Subcutaneous adipose tissue (tissue), 4 donors: Measurements from ENCODE around the gene VAV2. TPM values are rescaled to one million over a fixed set of nuclear protein-coding genes. Genes with fewer than 3 reads are reported as not detected.

Experiments
- total RNA-seq, 4 donors: library from RNA; depleted of rRNA; stranded (reverse); fragments of >200 nt; gene quantifications; one replicate each; pipeline ENCODE4 v1.1.0, GENCODE V29; 2016
- TF ChIP-seq, protein P1 (sequence below): fragments of 450-650 bp; IDR thresholded peaks from one replicate; pipeline ENCODE4 v1.5.1; 2016; ENCODE audit warnings: low read depth, mild to moderate bottlenecking, control low read depth, antibody characterized with exemption, moderate library complexity

The VAV2 gene
- total RNA-seq, 4 donors from 2014 or later, result 3.6 to 6.8 (median 4.8) TPM

DNA sequence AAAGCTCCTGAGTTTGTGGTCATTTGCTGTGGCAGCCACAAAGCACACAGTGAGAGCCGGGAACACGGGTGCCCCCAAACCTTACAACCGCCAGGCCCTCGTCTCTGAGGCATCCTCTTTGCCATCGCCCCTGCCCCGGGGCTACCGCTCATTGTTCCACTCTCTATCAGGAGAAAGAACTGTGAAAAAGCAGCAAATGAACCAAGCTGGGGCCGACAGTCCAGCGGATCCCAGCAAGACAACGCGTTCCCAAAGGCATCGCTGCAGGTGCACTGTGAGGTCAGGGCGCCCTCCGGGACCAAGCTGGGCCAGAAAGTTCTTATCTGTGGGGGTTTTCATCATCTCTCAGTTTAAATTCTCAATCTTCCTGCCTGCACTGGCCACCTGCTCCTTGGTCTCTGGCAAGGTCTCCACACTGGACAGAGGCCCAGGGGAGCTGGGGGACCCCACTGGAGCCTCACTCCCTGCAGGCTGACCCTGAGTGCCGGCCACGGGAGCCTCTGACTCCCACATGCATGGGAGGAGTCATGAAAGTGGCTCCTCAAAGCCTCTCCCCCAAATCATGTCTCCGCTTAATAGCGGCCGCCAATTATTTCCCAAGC is 32.1 kb downstream of the VAV2 start:
- TF ChIP-seq, protein P1, sequence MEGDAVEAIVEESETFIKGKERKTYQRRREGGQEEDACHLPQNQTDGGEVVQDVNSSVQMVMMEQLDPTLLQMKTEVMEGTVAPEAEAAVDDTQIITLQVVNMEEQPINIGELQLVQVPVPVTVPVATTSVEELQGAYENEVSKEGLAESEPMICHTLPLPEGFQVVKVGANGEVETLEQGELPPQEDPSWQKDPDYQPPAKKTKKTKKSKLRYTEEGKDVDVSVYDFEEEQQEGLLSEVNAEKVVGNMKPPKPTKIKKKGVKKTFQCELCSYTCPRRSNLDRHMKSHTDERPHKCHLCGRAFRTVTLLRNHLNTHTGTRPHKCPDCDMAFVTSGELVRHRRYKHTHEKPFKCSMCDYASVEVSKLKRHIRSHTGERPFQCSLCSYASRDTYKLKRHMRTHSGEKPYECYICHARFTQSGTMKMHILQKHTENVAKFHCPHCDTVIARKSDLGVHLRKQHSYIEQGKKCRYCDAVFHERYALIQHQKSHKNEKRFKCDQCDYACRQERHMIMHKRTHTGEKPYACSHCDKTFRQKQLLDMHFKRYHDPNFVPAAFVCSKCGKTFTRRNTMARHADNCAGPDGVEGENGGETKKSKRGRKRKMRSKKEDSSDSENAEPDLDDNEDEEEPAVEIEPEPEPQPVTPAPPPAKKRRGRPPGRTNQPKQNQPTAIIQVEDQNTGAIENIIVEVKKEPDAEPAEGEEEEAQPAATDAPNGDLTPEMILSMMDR, result no peak

DNA sequence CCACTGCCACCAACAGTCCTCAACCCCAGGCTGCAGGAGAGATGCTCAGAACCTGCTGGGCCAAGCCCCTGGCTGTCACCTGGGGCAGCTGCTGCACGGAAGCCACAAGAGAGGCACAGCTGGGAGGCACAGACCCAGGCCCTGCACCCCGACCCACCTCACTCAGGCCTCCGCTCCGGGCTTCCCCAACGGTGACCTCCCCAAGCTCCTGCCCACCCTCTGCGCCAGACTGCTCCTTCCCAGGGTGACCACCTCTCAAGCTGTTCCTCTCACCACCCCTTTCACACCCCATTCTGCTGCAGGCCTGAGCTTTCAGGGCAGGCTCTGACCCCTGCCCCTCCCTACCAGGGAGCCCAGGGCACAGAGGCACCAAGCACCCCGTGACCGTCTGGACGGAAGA is 33.0 kb downstream of the VAV2 start:
- TF ChIP-seq, protein P1, result no peak

DNA sequence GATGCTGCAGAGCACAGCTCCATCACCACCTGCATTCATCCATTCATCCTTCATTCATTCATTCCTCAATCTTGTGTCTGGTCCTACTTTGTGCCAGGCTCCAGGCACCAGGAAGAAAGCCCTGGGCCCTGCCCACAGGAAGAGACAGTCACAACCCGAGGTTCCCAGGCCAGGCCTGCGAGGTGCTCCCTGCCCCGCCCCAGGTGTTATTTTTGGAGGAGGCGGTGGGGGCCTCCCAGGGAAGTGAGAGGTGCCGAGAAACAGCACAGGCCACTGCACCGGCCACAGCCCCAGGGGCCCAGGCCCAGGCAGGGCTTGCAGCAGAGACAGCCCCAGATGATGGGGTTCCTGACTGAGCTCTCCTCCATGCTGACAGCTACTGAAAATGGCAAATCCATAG is 33.4 kb downstream of the VAV2 start:
- TF ChIP-seq, protein P1, result no peak

DNA sequence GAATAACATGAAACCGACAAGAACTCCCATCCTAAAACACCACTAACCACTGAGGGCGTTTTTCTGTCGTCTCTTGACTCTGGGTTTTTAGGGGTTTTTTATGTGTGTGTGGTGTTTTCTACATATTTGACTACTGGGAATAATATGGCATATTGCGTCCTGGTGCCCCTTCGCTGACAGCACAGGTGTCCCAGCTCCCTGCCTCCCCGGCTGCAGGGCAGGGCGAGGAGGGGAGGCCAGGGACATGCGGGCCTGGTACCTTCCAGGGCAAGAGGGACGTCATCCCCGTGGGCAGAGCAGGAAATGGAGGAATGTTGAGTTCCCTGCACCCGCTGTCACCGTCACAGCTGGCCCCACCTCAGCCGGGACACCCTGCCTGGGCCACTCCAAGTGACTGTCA is 34.8 kb downstream of the VAV2 start:
- TF ChIP-seq, protein P1, result no peak

DNA sequence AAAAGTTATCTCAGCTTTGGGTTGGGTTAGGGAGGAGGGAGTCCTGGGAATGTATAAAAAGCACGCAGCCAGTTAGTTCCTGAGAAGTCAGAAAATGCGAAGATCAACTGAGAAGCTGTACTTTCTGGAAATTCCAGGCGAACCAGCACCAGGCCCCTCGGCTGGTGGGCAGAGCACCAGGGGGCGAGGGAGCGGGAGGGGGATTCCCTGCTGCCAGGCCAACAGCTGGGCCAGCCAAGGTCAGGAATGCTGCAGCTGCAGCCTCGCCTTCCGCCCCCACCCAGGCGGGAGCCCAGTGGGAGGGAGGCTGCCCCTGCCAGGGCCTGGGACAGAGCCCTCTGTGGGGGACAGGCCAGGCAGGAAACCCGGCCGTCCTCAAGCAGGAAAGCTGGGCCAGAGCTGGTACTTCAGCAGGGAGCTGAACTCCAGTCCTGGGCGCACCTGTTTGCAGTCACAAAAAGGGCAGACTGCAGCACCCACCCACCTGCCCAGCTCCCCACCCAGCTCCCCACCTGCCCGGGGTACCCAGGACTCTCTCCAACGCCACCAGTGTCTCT is 35.5 kb downstream of the VAV2 start:
- TF ChIP-seq, protein P1, result no peak

DNA sequence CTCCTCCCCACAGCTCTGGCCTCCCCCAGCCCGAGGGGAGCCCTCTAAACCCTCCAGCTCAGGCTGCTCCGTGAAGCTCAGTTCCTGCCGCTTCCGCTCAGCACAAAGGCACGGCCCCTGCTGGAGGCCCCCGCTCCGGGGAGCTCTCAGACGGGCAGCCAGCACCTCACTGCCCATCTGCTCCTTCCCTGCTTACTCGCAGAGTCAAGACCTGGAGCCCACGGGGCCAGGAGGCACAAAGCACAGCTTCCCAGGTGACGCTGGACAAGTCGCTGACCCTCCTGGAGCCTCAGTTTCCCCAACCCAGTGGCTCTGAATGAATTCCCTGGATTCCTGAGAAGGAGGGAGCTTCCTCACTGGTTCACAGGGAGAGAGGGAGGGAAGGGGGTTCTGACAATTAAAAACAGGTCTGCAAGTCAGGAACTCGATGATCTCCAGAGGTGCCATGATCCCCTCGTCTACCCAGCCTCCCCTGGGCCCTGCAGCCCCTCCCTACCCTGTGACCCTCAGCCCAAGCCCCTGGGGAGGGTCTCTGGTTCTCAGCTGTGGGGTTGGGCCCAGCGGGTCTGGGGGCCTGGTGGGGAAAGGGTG is 36.2 kb downstream of the VAV2 start:
- TF ChIP-seq, protein P1, result no peak

DNA sequence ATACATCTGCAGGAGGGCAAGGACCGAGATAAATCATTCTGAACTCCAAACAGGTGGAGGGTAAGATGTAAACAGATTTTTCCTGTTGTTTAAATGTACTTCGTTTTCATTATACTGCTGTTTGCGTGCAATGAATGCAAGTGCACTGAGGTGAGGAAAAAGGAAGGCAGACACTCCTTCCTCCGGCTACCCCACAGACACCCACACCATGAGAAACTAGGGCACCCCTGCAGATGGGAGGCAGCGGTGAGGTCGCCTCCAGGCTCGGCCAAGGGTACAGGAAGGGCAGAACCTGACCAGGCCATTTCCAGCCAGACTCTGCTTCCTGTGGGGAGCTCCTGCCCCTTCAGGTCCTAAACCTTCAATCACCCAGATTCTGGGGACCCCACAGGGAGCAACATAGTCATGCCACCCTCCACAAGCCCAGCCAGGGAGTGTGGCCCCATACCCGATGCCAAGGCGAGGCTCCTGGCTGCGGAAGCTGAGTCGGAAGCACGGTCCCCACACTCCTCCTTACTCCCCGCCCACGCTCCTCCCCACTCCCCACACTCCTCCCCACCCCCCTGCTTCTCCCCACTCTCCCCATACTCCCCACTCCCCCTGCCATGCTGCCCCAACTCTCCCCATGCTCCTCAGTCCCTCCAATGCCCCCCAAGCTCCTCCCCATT is 37.1 kb downstream of the VAV2 start:
- TF ChIP-seq, protein P1, result no peak
